Central memory CD8-positive, alpha-beta T cell (primary cell): ENCODE measurements around the gene DSCAM.

ENCODE experiments used
- ATAC-seq: fragments of 150-1000 bp; cut with Tn5 transposase; replicated peaks from 2 replicates; pipeline ENCODE4 v1.10.0; 2022; ENCODE audit warnings: mild to moderate bottlenecking, moderate FRiP score, moderate number of reproducible peaks; ENCODE audit not compliant: poor library complexity, severe bottlenecking; ENCODE audit errors: extremely low read depth
- DNase-seq, 2 donors: peaks; one replicate each; pipeline ENCODE4 v3.0.0; 2021; ENCODE audit warnings: low spot score in 2 of 2
- H3K27ac Mint-ChIP-seq: one replicate; pipeline ENCODE4 v1.8.0; 2022; ENCODE audit warnings: low read depth, mild to moderate bottlenecking, moderate library complexity, mixed read lengths
- H3K27me3 Mint-ChIP-seq: one replicate; pipeline ENCODE4 v1.8.0; 2022; ENCODE audit warnings: mixed read lengths
- H3K36me3 Mint-ChIP-seq: one replicate; pipeline ENCODE4 v1.8.0; 2022; ENCODE audit warnings: mild to moderate bottlenecking, moderate library complexity, mixed read lengths; ENCODE audit not compliant: insufficient read depth
- H3K4me1 Mint-ChIP-seq: one replicate; pipeline ENCODE4 v1.8.0; 2022; ENCODE audit warnings: mixed read lengths
- H3K4me3 Mint-ChIP-seq: one replicate; pipeline ENCODE4 v1.8.0; 2022; ENCODE audit warnings: mild to moderate bottlenecking, moderate library complexity, mixed read lengths
- H3K9me3 Mint-ChIP-seq: one replicate; pipeline ENCODE4 v1.8.0; 2022; ENCODE audit warnings: mixed read lengths

The DSCAM gene

DNA sequence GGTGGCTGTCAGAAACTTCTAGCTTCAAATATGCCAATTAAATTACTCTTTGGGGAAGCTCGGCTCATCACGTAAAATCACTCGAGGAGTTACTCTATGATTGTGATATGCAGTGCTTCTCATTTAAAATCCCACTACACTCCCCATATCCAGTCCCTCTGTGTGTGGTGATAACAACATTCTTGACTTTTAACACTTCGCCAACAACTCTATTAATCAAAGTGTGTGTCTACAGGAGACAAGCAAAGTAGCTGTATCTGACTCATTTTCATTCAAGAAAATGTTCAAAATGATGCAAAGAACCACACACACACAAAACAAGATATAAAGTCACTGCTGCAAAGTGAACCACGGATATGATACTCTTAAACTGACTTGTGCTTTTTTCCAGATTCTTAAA lies 341.3 kb downstream of the DSCAM start:
- H3K9me3 Mint-ChIP-seq: peaks cover 6% of the 10 kb centered on the region
- DNase-seq: no peak
- no peaks in the 10 kb centered on the region for H3K36me3 Mint-ChIP-seq
- H3K27me3 Mint-ChIP-seq: no peaks in the 10 kb centered on the region
- no peak for ATAC-seq
- no peaks in the 10 kb centered on the region for H3K4me1 Mint-ChIP-seq
- no peak overlapping the region for H3K27ac Mint-ChIP-seq
- H3K4me3 Mint-ChIP-seq: no peak overlapping the region

- Mint-ChIP-seq H3K4me1 (no peaks in the 10 kb centered on the region), H3K27ac (no peak overlapping the region), H3K4me3 (no peak overlapping the region), H3K9me3 (peaks cover 6% of the 10 kb centered on the region), H3K27me3 (no peaks in the 10 kb centered on the region), H3K36me3 (no peaks in the 10 kb centered on the region)
- no peak for DNase-seq
- no peak for ATAC-seq
These were observed 341.7 kb downstream of the DSCAM start for GRCh38 chr21:40505244-40505643.

DNA sequence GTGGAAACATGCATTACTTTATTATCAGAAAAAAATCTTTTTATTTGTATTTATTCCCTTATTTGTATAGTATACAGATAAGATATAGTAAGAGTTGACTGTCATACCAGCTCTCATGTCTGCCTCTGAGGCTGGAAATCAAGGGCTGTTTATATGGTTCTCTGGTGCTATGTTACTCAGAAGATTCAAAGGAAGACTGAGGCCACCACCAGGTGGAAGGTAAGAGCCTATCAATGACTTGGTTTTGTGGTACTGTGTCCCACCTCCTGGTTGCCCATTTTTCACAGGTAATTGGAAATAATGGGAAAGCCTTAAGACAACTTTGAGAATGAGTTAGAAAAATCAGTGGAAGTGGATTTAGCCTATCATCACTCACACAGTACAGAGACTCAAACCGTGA lies 342.1 kb downstream of the DSCAM start:
- ATAC-seq (no peak), DNase-seq (no peak)
- no peaks in the 10 kb centered on the region for H3K4me1 Mint-ChIP-seq
- H3K36me3 Mint-ChIP-seq: no peaks in the 10 kb centered on the region
- no peaks in the 10 kb centered on the region for H3K27me3 Mint-ChIP-seq
- H3K4me3 Mint-ChIP-seq: no peak overlapping the region
- H3K9me3 Mint-ChIP-seq: peaks cover 6% of the 10 kb centered on the region
- no peak overlapping the region for H3K27ac Mint-ChIP-seq

DNA sequence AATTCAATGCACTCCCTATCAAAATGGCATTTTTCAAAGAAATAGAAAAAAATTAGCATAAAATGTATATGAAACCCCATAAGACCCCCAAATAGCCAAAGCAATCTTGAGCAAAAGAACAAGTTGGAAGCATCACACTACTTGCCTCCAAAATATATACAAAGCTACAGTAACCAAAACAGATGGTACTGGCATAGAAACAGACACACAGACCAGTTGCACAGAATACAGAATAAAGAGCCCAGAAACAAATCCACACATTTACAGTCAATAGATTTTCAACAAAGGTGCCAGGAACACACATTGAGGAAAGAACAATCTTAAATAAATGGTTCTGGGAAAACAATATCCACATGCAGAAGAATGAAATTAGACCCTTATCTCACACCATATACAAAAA lies 350.8 kb downstream of the DSCAM start:
- no peaks in the 10 kb centered on the region for H3K4me1 Mint-ChIP-seq
- H3K27ac Mint-ChIP-seq: no peak overlapping the region
- H3K9me3 Mint-ChIP-seq: peaks cover 25% of the 10 kb centered on the region
- DNase-seq (no peak), ATAC-seq (no peak)
- no peak overlapping the region for H3K4me3 Mint-ChIP-seq
- H3K36me3 Mint-ChIP-seq: no peaks in the 10 kb centered on the region
- no peaks in the 10 kb centered on the region for H3K27me3 Mint-ChIP-seq

DNA sequence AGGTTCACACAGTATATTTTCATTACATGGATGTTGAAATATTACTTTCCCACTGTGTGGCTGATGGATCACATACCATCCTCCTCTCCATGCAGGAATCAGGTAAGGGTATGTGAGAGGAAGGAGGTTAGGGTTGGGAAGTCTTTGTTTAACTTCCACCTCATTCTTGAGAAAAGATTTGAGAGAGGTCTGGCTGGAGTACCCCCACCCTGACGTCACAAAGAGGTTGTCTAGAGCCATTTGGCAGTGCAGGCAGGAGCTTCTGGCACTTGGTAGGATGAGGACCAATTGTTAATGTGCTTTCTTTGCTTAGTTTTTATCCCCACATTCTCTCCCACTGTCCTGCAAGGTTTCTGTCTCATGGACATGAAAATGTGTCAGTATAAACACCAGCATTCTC lies 356.6 kb downstream of the DSCAM start:
- H3K27me3 Mint-ChIP-seq: no peaks in the 10 kb centered on the region
- DNase-seq (no peak), ATAC-seq (no peak)
- H3K4me3 Mint-ChIP-seq: no peak overlapping the region
- no peaks in the 10 kb centered on the region for H3K36me3 Mint-ChIP-seq
- H3K9me3 Mint-ChIP-seq: peaks cover 23% of the 10 kb centered on the region
- H3K27ac Mint-ChIP-seq: no peak overlapping the region
- H3K4me1 Mint-ChIP-seq: no peaks in the 10 kb centered on the region

GRCh38 chr21:40489001-40489400 lies 358.0 kb downstream of the DSCAM start:
- H3K27ac Mint-ChIP-seq: no peak overlapping the region
- no peaks in the 10 kb centered on the region for H3K4me1 Mint-ChIP-seq
- H3K4me3 Mint-ChIP-seq: no peak overlapping the region

DNA sequence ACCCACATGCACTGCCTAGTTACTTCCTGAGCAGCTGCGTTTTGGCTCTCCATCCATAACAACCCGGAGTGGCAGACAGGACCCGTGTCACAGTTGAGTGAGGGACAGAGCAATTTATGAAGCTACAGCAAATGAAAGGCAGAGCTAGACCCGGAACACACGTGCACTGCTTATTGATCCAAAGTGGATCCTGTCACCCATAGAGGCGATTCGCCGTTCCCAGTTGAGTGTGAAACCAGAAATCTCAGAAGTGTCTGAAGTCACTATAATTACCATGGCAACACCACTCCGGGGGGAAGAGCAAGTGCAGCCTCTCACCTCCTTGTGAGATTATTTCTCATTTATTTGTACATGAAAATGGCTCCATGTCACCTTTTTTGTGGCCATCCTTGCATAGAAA lies 365.2 kb downstream of the DSCAM start:
- H3K27me3 Mint-ChIP-seq: no peaks in the 10 kb centered on the region
- H3K9me3 Mint-ChIP-seq: peaks cover 7% of the 10 kb centered on the region
- ATAC-seq (no peak), DNase-seq (no peak)
- H3K4me1 Mint-ChIP-seq: no peaks in the 10 kb centered on the region
- H3K36me3 Mint-ChIP-seq: no peaks in the 10 kb centered on the region
- no peak overlapping the region for H3K27ac Mint-ChIP-seq
- no peak overlapping the region for H3K4me3 Mint-ChIP-seq

More at GRCh38 chr21:40489001-40489400, 358.0 kb downstream of the DSCAM start:
- Mint-ChIP-seq H3K36me3 (no peaks in the 10 kb centered on the region), H3K9me3 (peaks cover 21% of the 10 kb centered on the region), H3K27me3 (no peaks in the 10 kb centered on the region)
- DNase-seq: no peak
- ATAC-seq: no peak

DNA sequence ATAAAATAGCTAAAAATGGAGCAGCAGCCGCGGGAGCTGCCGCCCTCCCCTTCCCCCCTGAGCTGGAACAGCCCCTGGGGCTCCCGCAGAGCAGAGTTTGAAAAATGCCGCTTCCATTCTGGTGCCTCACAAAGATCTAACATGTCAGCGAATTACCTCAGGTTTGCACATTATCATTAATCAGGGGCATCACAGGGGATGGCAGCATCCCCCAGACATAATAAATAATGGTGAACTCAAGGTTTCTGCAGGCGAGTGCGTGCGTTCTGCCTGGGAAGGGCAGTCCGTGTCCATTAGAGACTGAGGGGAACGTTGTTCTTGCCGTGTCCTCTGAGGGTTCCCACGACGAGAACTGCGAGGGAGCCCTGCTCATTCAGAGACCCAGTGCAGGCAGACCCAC lies 372.4 kb downstream of the DSCAM start:
- no peaks in the 10 kb centered on the region for H3K36me3 Mint-ChIP-seq
- no peaks in the 10 kb centered on the region for H3K4me1 Mint-ChIP-seq

GRCh38 chr21:40472013-40472412 lies 374.9 kb downstream of the DSCAM start:
- no peaks in the 10 kb centered on the region for H3K4me1 Mint-ChIP-seq
- H3K36me3 Mint-ChIP-seq: no peaks in the 10 kb centered on the region
- H3K4me3 Mint-ChIP-seq: no peak overlapping the region
- H3K9me3 Mint-ChIP-seq: peaks cover 11% of the 10 kb centered on the region
- H3K27me3 Mint-ChIP-seq: no peaks in the 10 kb centered on the region
- DNase-seq (no peak), ATAC-seq (no peak)
- no peak overlapping the region for H3K27ac Mint-ChIP-seq

More for the DNA sequence above, 372.4 kb downstream of the DSCAM start:
- H3K9me3 Mint-ChIP-seq: peaks cover 11% of the 10 kb centered on the region
- no peaks in the 10 kb centered on the region for H3K27me3 Mint-ChIP-seq
- H3K4me3 Mint-ChIP-seq: no peak overlapping the region
- DNase-seq: no peak
- no peak overlapping the region for H3K27ac Mint-ChIP-seq
- no peak for ATAC-seq

GRCh38 chr21:40471103-40471502 lies 375.9 kb downstream of the DSCAM start:
- Mint-ChIP-seq H3K9me3 (peaks cover 11% of the 10 kb centered on the region), H3K36me3 (no peaks in the 10 kb centered on the region), H3K27ac (no peak overlapping the region), H3K4me1 (no peaks in the 10 kb centered on the region), H3K4me3 (no peak overlapping the region), H3K27me3 (no peaks in the 10 kb centered on the region)
- no peak for DNase-seq
- ATAC-seq: no peak

DNA sequence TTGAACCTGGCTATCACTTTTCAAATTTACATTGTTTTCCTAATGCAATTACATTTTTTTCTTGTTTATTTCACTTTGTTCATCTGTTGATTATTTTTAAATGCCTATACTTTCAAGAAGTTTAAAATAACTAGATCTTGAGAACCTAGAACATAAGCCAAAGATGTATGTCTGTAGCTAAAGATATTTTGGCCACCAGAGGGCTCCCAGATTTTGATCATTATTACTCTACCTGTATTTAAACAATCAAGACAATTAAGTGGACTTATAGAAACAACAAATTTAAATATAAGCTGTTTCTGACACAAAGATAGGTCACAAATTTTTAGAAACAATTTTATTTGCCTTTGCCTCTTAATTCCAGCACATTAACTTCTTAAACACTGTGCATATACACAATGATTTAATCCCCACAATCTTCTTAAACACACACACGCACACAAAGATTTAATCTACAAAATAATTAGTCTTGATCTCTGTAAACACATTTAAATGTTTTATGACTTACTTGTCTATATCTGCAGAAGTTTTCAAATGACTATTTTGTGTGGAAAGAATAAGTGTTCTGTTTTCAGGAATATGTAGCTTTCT lies 380.0 kb downstream of the DSCAM start:
- Mint-ChIP-seq H3K27me3 (no peaks in the 10 kb centered on the region), H3K4me3 (no peak overlapping the region), H3K27ac (no peak overlapping the region), H3K36me3 (no peaks in the 10 kb centered on the region), H3K4me1 (no peaks in the 10 kb centered on the region), H3K9me3 (peaks cover 22% of the 10 kb centered on the region)
- ATAC-seq: no peak
- no peak for DNase-seq

GRCh38 chr21:40465382-40465781 lies 381.6 kb downstream of the DSCAM start:
- Mint-ChIP-seq H3K4me1 (no peaks in the 10 kb centered on the region), H3K27me3 (no peaks in the 10 kb centered on the region), H3K9me3 (peaks cover 22% of the 10 kb centered on the region), H3K27ac (no peak overlapping the region), H3K36me3 (no peaks in the 10 kb centered on the region), H3K4me3 (no peak overlapping the region)
- DNase-seq (no peak), ATAC-seq (no peak)

DNA sequence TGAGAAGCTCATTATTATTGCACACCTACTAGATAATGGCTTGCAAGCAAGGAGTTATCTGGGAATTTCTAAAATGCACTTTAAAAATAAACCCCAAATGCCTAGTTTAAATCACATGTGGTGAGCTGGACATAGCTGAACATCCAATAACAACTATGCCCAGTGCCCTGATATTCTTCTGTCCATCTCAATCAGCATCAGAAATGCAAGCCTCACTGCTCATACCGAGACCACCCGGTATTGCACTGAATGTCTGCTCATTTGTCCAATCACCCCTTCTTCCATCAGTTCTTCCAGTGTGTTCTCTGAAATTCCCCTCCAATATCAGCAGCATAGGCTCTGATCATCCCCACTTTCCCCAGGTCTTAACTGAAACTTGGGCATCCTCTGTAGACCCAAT lies 383.8 kb downstream of the DSCAM start:
- no peak overlapping the region for H3K4me3 Mint-ChIP-seq
- H3K36me3 Mint-ChIP-seq: no peaks in the 10 kb centered on the region
- ATAC-seq (no peak), DNase-seq (no peak)
- no peaks in the 10 kb centered on the region for H3K27me3 Mint-ChIP-seq
- no peak overlapping the region for H3K27ac Mint-ChIP-seq
- peaks cover 18% of the 10 kb centered on the region for H3K9me3 Mint-ChIP-seq
- no peaks in the 10 kb centered on the region for H3K4me1 Mint-ChIP-seq

- Mint-ChIP-seq H3K4me1 (no peaks in the 10 kb centered on the region), H3K4me3 (no peak overlapping the region), H3K27me3 (no peaks in the 10 kb centered on the region), H3K9me3 (peaks cover 15% of the 10 kb centered on the region), H3K36me3 (no peaks in the 10 kb centered on the region), H3K27ac (no peak overlapping the region)
- DNase-seq (no peak), ATAC-seq (no peak)
These were observed 385.9 kb downstream of the DSCAM start for GRCh38 chr21:40461008-40461407.
